Activated CD8-positive, alpha-beta T cell treated with anti-CD3 and anti-CD28 coated beads for 36 hours (primary cell): ENCODE results near the gene RPS6KC1. TPM values are rescaled to one million over a fixed set of nuclear protein-coding genes. Genes with fewer than 3 reads are reported as not detected.
"Not testable (repeated sequence)": the region's sequence is repeated elsewhere in the genome, so short reads cannot be mapped to it uniquely, and the experiment has no call there.

Source experiments
- ATAC-seq: fragments of 200-7000 bp; cut with Tn5 transposase; one replicate; pipeline ENCODE4 v1.10.0; 2021; ENCODE audit warnings: mild to moderate bottlenecking, moderate library complexity
- CTCF ChIA-PET: fragments of 350-600 bp; sonication (Branson Sonifier 250); formaldehyde crosslinking; loops from one replicate; lab custom pipeline; 2021; ENCODE audit warnings: antibody characterized with exemption; lab: Charles Lee
- POLR2A ChIA-PET: fragments of 350-600 bp; sonication (Branson Sonifier 250); formaldehyde crosslinking; loops from one replicate; lab custom pipeline; 2021; ENCODE audit warnings: antibody characterized with exemption; lab: Charles Lee
- DNase-seq: peaks from one replicate; pipeline ENCODE4 v3.0.0-alpha.2; 2020
- H3K27ac Mint-ChIP-seq: one replicate; pipeline ENCODE4 v1.8.0; 2021; ENCODE audit warnings: mild to moderate bottlenecking, mixed read lengths
- H3K27me3 Mint-ChIP-seq: one replicate; pipeline ENCODE4 v1.8.0; 2021; ENCODE audit warnings: mixed read lengths
- H3K36me3 Mint-ChIP-seq: one replicate; pipeline ENCODE4 v1.8.0; 2021; ENCODE audit warnings: low read depth, mixed read lengths
- H3K4me1 Mint-ChIP-seq: one replicate; pipeline ENCODE4 v1.8.0; 2021; ENCODE audit warnings: low read depth, mixed read lengths
- H3K4me3 Mint-ChIP-seq: one replicate; pipeline ENCODE4 v1.8.0; 2021; ENCODE audit warnings: mild to moderate bottlenecking, moderate library complexity, mixed read lengths
- H3K9me3 Mint-ChIP-seq: one replicate; pipeline ENCODE4 v1.8.0; 2021; ENCODE audit warnings: mixed read lengths
- intact Hi-C: fragments of 100-400 bp; cut with micrococcal nuclease; formaldehyde crosslinking; loops from one replicate; pipeline ENCODE4 v1.10.0; 2022
- total RNA-seq, 2 experiments: library from RNA; stranded (reverse); gene quantifications; one replicate each; pipeline ENCODE4 v1.2.3, GENCODE V29; 2021
- TF ChIP-seq, protein P1 (sequence below): fragments of 200-600 bp; IDR thresholded peaks from one replicate; pipeline ENCODE4 v1.8.0; 2022; ENCODE audit warnings: antibody characterized with exemption, mild to moderate bottlenecking

RPS6KC1 gene
- total RNA-seq, 2 experiments from 2014 or later, result 5.3 TPM

DNA sequence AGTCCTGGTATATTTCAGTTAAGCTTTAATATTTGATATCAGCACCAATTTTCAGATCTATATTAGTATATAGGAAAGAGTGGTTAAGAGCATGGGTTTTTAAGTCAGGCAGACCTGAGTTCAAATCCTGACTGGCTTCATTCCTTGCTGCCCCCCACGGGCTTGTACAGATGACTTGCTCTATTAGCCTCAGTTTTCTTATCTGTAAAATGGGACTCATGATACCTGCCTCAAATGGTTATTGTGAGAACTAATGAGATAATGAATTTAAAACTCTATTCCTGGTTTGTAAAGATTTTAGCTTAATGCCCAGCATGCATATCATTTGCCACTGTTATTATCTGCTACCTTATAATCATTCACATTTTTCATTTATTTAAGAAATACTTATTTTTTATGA lies 264.5 kb downstream of the RPS6KC1 start:
- Mint-ChIP-seq H3K4me1 (no peaks in the 10 kb centered on the region), H3K27ac (no peak overlapping the region), H3K36me3 (no peaks in the 10 kb centered on the region), H3K4me3 (no peak overlapping the region), H3K9me3 (peaks cover 3% of the 10 kb centered on the region), H3K27me3 (peaks cover 4% of the 10 kb centered on the region)
- TF ChIP-seq, protein P1, sequence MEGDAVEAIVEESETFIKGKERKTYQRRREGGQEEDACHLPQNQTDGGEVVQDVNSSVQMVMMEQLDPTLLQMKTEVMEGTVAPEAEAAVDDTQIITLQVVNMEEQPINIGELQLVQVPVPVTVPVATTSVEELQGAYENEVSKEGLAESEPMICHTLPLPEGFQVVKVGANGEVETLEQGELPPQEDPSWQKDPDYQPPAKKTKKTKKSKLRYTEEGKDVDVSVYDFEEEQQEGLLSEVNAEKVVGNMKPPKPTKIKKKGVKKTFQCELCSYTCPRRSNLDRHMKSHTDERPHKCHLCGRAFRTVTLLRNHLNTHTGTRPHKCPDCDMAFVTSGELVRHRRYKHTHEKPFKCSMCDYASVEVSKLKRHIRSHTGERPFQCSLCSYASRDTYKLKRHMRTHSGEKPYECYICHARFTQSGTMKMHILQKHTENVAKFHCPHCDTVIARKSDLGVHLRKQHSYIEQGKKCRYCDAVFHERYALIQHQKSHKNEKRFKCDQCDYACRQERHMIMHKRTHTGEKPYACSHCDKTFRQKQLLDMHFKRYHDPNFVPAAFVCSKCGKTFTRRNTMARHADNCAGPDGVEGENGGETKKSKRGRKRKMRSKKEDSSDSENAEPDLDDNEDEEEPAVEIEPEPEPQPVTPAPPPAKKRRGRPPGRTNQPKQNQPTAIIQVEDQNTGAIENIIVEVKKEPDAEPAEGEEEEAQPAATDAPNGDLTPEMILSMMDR, result no peak
- DNase-seq, result no peak
- ChIA-PET POLR2A (no interaction called here), CTCF (no interaction called here)
- ATAC-seq, result no peak
- intact Hi-C loops, result no loop called here

DNA sequence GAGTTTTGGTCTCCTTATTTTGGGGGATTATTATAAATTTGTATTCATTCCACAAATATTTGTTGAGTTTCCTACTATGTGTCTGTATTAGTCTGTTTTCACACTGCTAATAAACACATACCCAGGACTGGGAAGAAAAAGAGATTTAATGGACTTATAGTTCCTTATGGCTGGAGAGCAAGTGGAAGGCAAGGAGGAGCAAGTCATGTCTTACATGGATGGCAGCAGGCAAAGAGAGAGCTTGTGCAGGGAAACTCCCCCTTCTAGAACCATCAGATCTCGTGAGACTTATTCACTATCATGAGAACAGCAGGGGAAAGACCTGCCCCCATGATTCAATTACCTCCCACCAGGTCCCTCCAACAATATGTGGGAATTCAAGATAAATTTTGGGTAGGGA lies 267.4 kb downstream of the RPS6KC1 start:
- intact Hi-C loops, DNase-seq, H3K27me3 Mint-ChIP-seq, H3K9me3 Mint-ChIP-seq, CTCF ChIA-PET, H3K4me1 Mint-ChIP-seq, H3K36me3 Mint-ChIP-seq, ATAC-seq, POLR2A ChIA-PET, H3K4me3 Mint-ChIP-seq, H3K27ac Mint-ChIP-seq: not testable (repeated sequence)

DNA sequence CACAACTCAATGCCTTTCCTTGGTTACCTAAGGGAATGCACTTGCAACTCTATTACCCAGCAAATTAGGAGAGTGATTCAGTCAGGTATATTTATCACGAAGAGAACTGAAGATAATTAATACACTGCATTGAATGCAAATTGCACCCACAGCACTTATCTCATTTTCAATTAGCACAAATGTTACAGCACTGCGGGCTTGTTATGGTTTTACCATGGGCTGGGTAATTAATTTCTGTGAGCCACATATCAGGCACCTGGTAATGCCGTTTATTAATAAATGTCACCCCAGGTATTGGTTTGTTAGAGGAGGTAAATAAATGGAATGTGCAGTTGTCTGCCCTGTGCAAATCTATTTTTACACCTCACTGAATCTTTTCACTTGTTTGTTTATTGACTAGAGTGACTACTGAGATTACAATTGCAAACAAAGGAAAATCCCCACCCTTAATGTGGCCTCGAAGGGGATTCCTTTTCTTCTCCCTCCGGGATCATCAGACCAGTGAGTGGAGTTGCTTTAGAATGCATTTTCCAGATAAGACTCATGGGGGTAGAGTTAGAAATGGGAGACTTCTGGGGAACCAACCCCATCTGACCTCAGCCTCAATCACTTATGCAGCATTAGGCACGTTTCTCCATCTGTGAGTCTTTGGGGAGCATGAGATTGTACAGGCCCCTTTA lies 269.3 kb downstream of the RPS6KC1 start:
- DNase-seq (no peak), ATAC-seq (no peak)
- H3K9me3 Mint-ChIP-seq, result peaks cover 3% of the 10 kb centered on the region
- H3K4me1 Mint-ChIP-seq, result no peaks in the 10 kb centered on the region
- intact Hi-C loops, result no loop called here
- peaks cover 4% of the 10 kb centered on the region for H3K27me3 Mint-ChIP-seq
- no peak overlapping the region for H3K4me3 Mint-ChIP-seq
- no peak overlapping the region for H3K27ac Mint-ChIP-seq
- ChIA-PET CTCF (no interaction called here), POLR2A (no interaction called here)
- H3K36me3 Mint-ChIP-seq, result no peaks in the 10 kb centered on the region
- TF ChIP-seq, protein P1, result no peak

Other genes starting within 250 kb of the RPS6KC1 start
- gene SPATA45, start 203.6 kb upstream of the RPS6KC1 start, total RNA-seq, result not detected
- 10 to 100 TPM; 11.9 to 12.2 TPM for gene FLVCR1, start 193.0 kb upstream of the RPS6KC1 start, total RNA-seq
- gene VASH2, start 100.7 kb upstream of the RPS6KC1 start, total RNA-seq, result under 1 TPM; 0.11 to 0.25 TPM
- 10 to 100 TPM; 41.1 to 44.2 TPM for gene ANGEL2, start 35.4 kb upstream of the RPS6KC1 start, total RNA-seq